HG02973 (cell line): Measurements from ENCODE around the gene KNTC1.
A peak's percentile ranks its signal among the peaks of the same experiment; 100 is the strongest.
"Not testable (repeated sequence)": the region's sequence is repeated elsewhere in the genome, so short reads cannot be mapped to it uniquely, and the experiment has no call there.

ENCODE experiments used
- ATAC-seq: cut with Tn5 transposase; IDR thresholded peaks from one replicate; pipeline ENCODE4 v1.9.1; 2021; ENCODE audit warnings: moderate library complexity; ENCODE audit not compliant: unreplicated experiment

The KNTC1 gene

DNA sequence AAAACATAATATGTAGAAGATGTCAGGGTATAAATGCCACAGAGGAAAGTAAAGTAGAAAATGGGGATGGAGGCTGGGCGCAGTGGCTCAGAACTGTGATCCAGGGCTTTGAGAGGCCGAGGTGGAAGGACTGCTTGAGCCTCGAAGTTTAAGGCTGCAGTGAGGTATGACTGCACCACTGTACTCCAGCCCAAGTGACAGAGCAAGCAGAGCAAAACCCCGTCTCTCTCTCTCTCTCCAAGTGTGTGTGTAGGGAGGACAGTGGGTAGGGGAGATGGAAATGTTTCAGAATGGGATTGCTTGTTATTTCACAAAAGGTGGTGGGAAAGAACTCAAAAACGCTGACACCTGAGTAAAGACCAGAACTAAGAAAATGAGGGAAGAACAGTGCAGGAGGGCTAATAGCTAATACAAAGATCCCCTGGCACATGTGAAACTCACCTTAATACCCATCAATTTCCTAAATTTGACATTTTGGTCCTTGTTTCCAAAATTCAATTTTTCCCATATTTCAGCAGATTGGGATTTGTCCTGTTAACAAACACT, 20.6 kb upstream of the KNTC1 start:
- no peak for ATAC-seq

DNA sequence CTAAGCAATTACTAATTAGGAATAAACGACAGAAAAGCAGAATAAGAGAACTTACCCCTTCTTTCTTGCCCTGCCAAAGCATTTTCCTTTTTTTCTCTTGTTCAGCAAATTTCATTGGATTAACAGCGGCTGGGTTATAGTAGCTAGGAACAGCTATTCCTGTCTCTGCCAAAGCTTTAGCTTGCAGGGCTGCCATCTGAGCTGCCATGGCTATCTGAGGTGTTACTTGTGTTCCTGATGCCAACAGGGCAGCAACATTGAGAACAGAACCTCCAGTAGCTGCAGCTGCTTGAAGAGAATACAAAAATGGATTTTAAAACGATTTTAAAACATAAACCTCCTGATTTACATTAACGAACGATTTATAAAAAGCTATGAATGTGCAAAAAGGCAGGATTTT, 18.9 kb upstream of the KNTC1 start:
- no peak for ATAC-seq

DNA sequence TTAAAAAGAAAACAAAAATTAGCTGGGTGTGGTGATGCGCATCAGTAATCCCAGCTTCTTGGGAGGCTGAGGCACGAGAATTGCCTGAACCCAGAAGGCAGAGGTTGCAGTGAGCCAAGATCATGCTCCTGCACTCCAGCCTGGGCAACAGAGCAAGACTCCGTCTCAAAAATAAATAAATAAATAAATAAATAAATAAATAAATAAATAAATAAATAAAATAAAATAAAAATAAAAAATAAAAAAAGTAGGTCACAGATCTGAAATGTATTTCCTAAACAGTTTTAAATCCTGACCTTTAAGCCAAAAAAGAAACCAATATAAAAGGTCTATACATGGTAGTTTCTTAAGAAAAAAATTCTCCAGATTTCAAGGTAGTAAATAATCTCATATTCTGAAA, 14.0 kb upstream of the KNTC1 start:
- ATAC-seq = not testable (repeated sequence)

DNA sequence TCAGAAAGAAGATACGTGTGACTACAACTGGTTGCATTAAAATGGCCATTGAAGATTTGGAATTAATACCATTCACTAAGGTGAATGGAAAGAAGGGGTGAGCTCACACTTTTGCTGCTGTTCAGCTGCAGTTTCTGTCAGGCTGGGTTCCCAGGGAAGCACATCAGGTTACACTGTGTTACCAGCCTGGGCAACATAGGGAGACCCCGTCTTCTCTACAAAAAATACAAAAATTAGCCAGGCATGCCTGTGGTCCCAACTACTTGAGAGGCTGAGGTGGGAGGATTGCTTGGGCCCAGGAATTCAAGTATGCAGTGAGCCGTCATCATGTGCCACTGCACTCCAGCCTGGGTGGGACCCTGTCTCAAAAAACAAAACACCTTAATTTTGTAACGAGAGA, 13.4 kb upstream of the KNTC1 start:
- no peak for ATAC-seq

DNA sequence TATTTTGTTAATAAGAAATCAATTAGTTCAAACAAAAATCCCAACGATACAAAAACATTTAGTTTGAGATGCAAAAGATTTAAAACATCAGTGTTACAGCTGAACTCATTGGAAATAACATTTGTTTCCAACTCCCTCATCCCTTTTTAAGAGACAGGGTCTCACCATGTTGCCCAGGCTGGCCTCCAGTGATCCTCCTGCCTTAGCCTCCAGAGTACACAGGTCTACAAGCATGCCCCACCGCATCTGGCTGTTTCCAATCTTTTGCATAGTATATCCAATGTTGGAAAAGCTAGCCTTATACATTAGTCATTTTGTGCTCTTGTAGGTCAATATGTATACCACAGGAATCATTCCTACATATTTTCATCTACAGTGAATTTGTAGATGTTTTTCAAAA, 11.8 kb upstream of the KNTC1 start:
- ATAC-seq = no peak

DNA sequence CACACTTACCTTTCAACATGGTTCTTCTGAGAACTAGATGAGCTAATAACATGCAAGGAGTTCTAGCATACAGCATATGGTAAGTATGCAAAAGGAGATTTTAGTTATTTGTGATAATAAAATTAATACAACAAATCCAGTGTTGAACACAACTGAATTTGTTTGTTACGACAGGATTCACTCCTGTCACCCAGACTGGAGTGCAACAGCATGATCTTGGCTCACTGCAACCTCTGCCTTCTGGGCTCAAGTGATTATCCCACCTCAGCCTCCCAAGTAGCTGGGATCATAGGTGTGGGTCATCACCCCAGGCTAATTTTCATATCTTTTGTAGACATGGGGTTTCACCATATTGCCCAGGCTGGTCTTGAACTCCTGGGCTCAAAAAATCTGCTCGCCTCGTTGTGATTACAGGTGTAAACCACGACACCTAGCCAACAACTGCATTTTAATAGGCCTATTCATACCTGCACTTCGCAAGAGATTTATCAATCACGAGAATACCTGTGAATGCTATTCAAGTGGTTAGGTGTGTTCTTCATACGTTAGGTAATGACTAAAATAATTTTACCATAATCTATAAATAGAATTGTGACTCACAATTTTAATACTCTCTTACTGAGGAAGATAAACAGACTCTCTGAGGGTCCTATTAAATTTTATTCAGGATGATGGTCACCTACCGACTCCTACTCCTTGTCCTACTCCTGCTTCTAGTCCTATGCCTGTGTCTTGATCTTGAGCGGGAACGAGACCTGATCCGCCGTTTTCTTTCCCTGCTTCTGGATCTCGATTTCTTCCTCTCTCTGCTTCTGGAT, 10.3 kb upstream of the KNTC1 start:
- no peak for ATAC-seq

DNA sequence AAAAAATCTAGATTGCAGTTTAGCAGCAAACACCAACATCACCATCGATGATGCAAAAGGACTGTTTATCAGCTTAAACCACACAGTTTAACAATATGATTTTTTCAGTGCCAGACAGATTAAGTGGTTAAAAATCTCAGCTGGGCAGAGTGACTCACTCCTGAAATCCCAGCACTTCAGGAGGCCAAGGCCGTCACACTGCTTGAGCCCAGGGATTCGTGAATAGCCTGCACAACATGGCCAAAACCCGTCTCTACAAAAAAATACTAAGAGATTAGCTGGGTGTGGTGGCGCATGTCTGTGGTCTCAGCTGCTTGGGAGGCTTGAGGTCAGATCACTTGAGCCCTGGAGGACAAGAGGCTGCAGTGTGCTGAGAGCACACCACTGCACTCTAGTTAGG, 9.2 kb upstream of the KNTC1 start:
- no peak for ATAC-seq

DNA sequence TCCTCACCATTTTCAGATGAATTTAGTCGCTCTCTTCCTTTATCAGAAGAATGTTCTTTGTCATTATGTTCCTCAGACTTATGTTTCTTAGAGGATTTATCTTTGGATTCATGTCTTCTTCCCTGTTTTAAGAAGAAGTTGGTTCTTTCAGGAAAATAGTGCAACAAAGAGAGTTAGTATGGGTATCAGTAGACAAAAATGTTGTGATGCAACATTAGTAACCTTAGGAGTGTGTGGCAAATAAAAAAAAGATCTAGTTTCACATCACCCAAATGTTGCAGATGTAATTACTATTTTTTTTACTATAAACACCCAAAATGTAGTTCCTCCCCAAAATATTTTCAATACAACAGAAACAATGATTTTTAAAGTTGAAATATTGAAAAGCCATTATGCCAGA, 8.1 kb upstream of the KNTC1 start:
- no peak for ATAC-seq

DNA sequence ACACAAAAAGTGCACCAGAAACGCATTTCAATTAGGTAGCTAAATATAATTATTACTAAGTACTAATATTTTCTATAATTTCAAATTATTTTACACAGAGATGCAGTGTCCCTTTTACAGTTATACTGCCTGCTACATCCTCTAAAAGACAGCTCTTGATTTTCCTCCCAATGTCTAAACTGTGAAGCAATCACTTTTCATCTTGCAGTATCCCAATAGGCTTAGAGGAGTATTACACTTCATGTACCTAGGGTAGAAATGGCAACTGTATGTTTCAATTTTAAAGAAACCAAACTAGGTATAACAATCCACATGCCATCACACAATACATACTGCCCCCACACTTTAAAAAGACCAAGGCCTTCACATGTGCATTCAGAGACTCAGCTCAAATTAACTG, 7.6 kb upstream of the KNTC1 start:
- ATAC-seq = no peak

DNA sequence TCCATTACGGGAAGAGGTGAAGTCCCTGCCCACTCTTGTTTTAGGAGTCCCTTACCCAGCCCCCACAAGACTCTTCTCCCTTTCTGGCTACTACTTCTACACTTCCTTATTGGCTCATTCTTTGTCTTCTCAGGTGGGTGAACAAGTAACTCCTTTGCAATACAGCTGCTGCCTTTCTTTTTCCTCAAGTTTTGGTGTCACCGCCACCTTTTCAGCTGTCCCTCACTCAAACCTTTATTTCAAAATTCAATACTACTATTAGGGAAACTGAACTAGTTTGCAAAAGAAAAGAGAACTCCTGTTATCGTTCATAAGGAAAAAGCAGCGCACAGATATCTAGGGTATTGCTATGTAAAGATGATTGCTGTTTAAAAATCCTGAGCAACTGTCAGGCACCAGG, 6.4 kb upstream of the KNTC1 start:
- ATAC-seq = no peak

DNA sequence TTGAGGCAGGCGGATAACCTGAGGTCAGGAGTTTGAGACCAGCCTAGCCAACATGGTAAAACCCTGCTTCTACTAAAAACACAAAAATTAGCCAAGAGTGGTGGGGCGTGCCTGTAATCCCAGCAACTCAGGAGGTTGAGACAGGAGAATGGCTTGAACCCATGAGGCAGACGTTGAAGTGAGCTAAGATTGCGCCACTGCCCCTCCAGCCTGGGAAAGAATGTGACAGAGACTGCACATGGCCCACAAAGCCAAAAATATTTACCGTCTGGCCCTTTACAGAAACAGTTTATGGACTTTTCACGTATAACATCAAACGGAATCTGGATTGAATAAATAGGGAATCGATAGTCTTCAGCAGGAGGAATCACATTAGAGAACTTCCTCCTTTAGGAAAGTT, 3.8 kb upstream of the KNTC1 start:
- ATAC-seq = no peak

DNA sequence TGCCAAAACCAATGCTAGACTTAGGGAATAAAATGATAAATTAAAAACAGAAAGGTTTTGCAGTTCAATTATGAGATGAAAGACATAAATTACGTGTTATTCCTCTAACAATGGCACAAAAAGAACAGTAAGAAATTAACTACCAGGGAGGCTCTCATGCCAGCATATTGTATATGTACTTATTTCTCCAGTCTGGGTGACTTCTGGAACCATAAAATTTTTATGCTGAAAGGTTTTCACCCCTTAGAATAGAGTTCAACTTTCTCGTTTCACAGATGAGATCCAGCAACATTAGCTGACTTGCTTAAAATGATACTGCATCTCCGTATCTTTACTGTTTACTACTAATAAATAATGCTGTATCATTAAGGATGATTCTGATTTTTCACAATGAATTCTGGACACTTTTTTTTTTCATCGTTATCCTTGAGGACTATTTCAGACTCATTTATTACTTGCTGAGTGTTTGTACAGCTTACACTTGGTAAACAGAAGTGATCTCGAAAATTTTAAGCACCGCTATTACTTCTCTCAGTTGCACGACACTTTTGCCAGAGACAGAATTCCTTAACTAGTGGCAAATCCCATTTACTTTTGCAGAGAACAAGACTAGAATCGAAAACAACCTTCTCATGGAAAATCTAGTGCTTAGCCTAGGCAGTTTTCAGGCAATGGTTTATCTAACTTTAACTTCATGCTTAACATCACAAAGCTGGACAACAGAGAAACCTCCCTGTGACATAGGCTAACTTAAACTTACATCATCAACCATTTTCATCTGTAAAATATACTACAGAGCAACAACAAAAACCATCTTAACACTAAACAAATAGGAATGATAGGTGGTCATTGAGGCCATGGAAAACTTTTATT, 3.0 kb upstream of the KNTC1 start:
- no peak for ATAC-seq

DNA sequence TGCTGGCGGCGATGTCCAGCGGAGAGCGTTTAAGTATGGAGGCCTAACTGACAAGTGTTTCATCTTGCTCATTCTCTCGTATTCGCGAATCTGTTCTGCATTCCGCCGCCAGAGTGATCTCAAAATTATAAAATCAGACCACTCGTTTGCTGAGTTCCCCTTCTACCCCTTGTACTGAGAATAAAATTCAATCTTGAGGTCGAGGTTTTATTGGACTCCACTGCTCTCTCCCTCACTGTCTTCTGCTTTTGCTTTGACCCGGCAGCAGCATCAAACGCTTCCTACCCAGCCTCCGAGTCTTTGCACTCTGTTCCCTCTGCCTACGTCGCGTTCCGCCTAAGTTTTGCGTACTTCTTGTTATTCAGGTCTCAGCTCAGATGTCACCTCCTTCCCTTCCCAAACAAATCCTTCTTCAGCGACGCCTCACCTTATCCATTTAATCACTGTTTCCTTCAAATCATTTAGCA, 462 bp downstream of the KNTC1 start:
- ATAC-seq = no peak

DNA sequence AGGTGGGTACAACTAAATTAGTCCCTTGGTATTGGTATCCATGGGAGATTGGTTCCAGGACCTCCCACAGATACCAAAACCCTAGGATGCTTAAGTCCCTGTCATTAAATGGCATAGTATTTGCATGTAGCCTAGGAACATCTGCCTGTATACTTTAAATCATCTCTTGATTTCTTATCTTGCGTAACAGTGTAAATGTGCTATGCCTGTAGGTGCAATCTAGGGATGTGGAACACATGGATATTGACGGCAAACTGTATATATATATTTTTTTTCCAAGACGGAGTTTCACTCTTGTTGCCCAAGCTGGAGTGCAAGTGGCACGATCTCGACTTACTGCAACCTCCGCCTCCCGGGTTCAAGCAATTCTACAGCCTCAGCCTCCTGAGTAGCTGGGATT, 1.5 kb downstream of the KNTC1 start:
- ATAC-seq = no peak

DNA sequence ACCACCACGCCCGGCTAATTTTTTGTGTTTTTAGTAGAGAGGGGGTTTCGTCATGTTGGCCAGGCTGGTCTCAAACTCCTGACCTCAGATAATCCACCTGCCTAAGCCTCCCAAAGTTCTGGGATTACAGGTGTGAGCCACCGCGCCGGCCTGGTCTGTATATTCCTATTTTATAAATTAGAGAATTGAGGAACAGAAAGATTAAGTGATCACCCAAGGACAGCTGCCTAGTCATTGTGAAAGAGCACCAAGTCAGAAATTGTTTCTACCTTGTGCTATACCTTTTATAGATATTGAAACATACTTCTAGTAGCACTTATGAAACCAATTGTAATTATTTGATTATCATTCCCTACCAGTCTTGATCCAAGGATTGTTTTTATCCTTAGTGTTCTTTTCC, 1.9 kb downstream of the KNTC1 start:
- no peak for ATAC-seq

DNA sequence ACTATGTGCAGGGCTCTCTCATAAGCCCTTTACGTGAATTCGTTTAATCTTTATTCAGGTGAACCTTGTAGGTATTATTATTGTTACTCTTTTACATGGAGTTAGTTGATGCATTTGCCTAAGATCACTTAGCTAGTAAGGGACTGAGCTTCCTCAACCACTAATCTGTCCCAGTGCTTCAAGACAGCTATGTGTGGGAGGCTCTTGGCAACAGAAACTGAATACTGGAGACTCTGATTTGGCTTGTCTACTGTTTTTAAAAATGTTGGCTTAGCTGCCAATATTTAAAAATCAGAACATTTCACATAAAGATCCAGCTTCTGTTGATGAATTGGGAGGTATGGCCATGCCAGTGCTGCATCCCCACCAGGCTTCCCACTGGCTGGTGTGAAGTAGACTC, 6.8 kb downstream of the KNTC1 start:
- ATAC-seq = no peak

DNA sequence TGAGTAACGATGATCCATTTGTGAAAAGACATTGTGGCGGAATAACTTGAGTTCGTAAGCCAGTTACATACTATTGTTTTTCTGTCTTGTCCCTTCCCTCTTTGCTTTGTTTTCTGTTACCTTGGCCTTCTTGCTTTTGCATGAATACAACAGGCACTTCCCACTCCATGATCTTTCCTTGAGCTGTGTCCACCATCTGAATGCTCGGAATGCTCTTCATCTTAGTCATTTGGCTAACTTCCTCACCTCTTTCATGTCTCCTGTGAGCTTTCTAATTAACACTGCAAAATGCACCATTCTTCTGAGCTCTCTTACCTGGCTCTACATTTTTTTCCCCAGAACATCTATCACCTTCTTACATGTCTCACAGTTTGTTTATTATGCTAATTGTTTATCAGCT, 10.0 kb downstream of the KNTC1 start:
- no peak for ATAC-seq

DNA sequence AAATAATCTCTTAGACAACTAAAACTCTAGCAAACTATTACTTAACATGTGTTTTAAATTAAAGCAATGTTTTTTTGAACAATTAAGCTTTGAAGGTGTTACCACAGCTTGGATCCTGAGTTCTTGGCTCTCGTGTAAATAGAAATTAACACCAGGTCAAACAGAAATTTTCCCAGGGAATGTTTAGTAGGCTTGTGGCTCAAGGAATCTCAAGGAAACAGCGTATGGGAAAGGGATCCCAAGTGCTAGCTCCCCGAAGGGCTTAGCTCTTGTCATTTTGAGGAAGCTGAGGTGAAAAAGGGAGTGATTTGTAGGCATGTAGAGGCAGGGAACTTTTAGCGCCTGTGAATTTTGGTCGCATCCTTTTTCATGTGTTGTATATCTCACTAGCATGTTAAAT, 11.4 kb downstream of the KNTC1 start:
- ATAC-seq = no peak

DNA sequence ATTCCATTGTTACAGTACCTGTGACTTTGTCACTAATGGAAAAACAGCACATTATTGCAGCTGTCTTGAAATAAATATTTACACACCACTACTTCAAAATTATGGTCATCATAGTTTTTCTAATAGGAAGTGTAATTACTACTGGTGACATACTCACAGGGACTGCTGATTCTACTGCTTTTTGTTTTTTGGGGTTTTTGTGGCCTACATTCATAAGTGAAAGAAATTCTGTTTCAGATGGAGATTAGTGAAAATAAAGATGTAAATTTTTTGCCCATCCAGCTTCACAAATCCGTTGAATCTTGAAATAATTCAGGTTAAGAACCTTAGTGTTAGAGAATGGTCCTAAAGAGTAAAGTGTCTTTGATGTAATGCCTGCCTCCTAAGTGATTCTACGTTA, 17.5 kb downstream of the KNTC1 start:
- ATAC-seq = no peak

DNA sequence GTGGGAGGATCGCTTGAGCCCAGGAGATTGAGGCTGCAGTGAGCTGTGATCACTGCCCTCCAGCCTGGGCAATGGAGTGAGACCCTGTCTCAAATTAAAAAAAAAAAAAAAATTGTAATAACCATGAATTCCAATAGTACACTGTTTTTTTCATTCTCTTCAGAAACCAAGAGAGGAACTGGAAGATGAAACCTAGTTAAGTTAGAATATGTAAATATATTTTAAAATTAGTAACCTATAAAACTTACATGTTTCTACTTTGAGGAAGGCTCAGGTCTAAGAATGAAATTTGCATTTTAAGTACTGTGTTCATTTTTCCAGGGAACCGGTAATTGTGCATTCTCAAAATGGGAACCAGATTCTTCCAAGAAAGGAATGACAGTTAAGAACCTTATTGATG, 18.8 kb downstream of the KNTC1 start:
- peak; percentile 54 for ATAC-seq

DNA sequence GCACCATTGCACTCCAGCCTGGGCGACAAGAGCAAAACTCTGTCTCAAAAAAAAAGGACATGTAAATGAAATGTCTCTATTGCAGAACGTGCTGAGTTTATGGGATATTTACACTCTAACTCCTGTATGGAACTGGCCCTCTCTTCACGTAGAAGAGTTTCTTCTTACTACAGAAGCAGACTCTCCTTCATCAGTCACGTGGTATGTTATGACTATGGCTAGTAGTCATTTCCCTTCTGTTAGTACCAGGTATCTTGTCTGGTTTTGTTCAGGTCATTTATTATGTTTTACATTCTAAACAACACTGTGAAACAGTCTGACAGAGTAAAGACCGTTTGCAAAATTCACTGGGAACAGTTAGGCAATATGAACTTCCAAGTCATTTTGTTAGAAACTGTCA, 20.3 kb downstream of the KNTC1 start:
- ATAC-seq = no peak
